T-helper 17 cell (primary cell): ENCODE results near the gene HLA-DRB1. TPM values are rescaled to one million over a fixed set of nuclear protein-coding genes. Genes with fewer than 3 reads are reported as not detected.

ENCODE experiments used
- total RNA-seq, 4 donors: library from RNA in 2 of 4; stranded (reverse) in 2 of 4; gene quantifications; one replicate each; pipeline ENCODE4 v1.2.3 and lab custom pipeline; 2022 to 2026

Gene HLA-DRB1
- total RNA-seq, 2 donors from 2014 or later = 39.8 to 46.5 TPM

Other genes starting within 250 kb of the HLA-DRB1 start
- not detected for gene TSBP1, start 217.9 kb downstream of the HLA-DRB1 start, total RNA-seq
- not detected for gene BTNL2, start 182.7 kb downstream of the HLA-DRB1 start, total RNA-seq
- gene HLA-DRA, start 150.0 kb downstream of the HLA-DRB1 start, total RNA-seq = 100 to 1,000 TPM in 1 of 2 donors, 10 to 100 TPM in 1; 80.9 to 117 TPM
- 1 to 10 TPM; 2.8 to 8.8 TPM for gene HLA-DRB5, start 59.6 kb downstream of the HLA-DRB1 start, total RNA-seq
- 10 to 100 TPM; 18.2 to 21.5 TPM for gene HLA-DQA1, start 47.6 kb upstream of the HLA-DRB1 start, total RNA-seq
- gene HLA-DQB1, start 76.8 kb upstream of the HLA-DRB1 start, total RNA-seq = 10 to 100 TPM; 15.7 to 16.2 TPM
- 1 to 10 TPM in 1 of 2 donors, under 1 TPM in 1; 0.70 to 3.4 TPM for gene HLA-DQA2, start 151.5 kb upstream of the HLA-DRB1 start, total RNA-seq
- 1 to 10 TPM; 1.1 to 8.3 TPM for gene HLA-DQB2, start 173.7 kb upstream of the HLA-DRB1 start, total RNA-seq
- 1 to 10 TPM; 2.3 to 6.6 TPM for gene HLA-DOB, start 227.2 kb upstream of the HLA-DRB1 start, total RNA-seq
- gene TAP2, start 248.9 kb upstream of the HLA-DRB1 start, total RNA-seq = 100 to 1,000 TPM in 1 of 2 donors, 10 to 100 TPM in 1; 92.6 to 103 TPM